ENCODE results near the gene CHKA. TPM values are rescaled to one million over a fixed set of nuclear protein-coding genes. Genes with fewer than 3 reads are reported as not detected.

Gene CHKA
- total and polyA plus RNA-seq, 9 of the 15 experiments (the other 6 are each of a cell fraction or from before 2014, with no cell fraction given): 3.6 to 37.0 (median 30.2) TPM

DNA sequence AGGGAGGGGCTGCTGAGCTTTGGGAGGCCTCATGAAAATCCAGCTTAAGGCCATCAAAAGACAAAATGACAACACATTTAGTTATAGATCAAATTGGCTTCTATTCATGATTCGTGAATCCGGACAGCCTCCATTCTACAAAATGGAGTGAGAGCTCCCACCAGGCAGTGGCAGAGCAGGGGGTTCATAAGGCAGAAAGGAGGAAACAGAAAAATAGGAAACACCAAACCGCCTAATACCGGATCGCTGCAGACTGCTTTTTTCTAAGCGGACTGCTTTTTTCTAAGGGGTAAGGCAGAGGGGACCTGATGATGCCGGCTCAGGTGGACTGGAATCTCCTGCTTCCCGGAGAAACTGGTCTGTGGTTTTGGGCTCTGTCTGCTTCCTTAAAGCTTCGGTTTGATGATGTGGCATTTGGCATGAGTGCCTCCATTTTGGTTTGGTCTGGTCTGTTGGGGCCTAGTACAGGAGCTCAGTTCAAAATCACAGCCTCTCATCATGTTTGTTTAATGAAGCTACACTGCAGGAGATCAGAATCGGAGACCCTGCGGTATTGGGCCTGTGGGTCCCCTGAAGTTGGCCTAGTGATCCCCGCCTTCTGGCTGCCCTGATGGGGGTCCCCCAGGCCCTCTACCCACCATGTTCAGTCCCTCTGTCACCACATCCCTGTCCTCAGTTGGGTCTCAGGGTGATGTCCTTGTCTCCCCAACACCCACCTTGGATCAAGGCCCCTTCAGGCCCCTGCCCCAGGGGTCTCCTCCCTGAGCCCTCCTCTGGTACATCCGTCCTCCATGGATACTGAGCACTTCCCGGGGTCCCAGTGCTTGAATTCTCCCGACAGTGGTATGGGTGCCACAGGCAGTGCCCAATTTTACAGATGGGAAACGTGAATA is 109.9 kb downstream of the CHKA start (continued):
- TF ChIP-seq HOMEZ (CRISPR knock-in tag; IDR thresholded peaks at IDR 0.05) (no peak), SRSF9 (IDR thresholded peaks at IDR 0.05; ENCODE audit: borderline replicate concordance, low read depth, low read length) (no peak), ZNF76 (CRISPR knock-in tag; IDR thresholded peaks at IDR 0.05; ENCODE audit: borderline replicate concordance) (0 out of 2 replicates have a peak, but pooled peaks have one; percentile 24), ZNF282 (CRISPR knock-in tag; IDR thresholded peaks at IDR 0.05) (no peak), NRF1 (conservative IDR thresholded peaks at IDR 0.05 in 1 of 2, IDR thresholded peaks at IDR 0.05 in 1 of 2) (no peak), SAFB2 (IDR thresholded peaks at IDR 0.05; ENCODE audit: borderline replicate concordance, low read depth, low read length, severe bottlenecking) (no peak), ZC3H4 (CRISPR knock-in tag; IDR thresholded peaks at IDR 0.05; ENCODE audit: borderline replicate concordance) (no peak), ZNF232 (CRISPR knock-in tag; IDR thresholded peaks at IDR 0.05) (no peak), NFRKB (IDR thresholded peaks at IDR 0.05; ENCODE audit: low read depth) (no peak), FOXA1 (IDR thresholded peaks at IDR 0.05; ENCODE audit: borderline replicate concordance) (no peak), ADNP (tag; IDR thresholded peaks at IDR 0.05) (no peak), PCBP1 (IDR thresholded peaks at IDR 0.05; ENCODE audit: low read depth, low read length, poor library complexity, severe bottlenecking) (no peak), TSHZ1 (CRISPR knock-in tag; IDR thresholded peaks at IDR 0.05) (0 out of 2 replicates have a peak, but pooled peaks have one; percentile 45), TAL1 (IDR thresholded peaks at IDR 0.05) (no peak), RUNX1 (IDR thresholded peaks at IDR 0.05; ENCODE audit: low read depth) (no peak), RFX7 (CRISPR knock-in tag; IDR thresholded peaks at IDR 0.05) (no peak), NFXL1 (CRISPR knock-in tag; IDR thresholded peaks at IDR 0.05) (0 out of 2 replicates have a peak, but pooled peaks have one; percentile 59), ZNF174 (CRISPR knock-in tag; IDR thresholded peaks at IDR 0.05) (no peak), NR4A1 (CRISPR knock-in tag; IDR thresholded peaks at IDR 0.05) (no peak), NR4A1 (tag; IDR thresholded peaks at IDR 0.05) (peak; percentile 91)
- TF ChIP-seq, protein P1, sequence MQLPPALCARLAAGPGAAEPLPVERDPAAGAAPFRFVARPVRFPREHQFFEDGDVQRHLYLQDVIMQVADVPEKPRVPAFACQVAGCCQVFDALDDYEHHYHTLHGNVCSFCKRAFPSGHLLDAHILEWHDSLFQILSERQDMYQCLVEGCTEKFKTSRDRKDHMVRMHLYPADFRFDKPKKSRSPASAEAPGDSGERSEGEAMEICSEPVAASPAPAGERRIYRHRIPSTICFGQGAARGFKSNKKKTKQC (CRISPR knock-in tag; IDR thresholded peaks at IDR 0.05): no peak
- TF ChIP-seq, protein P2, sequence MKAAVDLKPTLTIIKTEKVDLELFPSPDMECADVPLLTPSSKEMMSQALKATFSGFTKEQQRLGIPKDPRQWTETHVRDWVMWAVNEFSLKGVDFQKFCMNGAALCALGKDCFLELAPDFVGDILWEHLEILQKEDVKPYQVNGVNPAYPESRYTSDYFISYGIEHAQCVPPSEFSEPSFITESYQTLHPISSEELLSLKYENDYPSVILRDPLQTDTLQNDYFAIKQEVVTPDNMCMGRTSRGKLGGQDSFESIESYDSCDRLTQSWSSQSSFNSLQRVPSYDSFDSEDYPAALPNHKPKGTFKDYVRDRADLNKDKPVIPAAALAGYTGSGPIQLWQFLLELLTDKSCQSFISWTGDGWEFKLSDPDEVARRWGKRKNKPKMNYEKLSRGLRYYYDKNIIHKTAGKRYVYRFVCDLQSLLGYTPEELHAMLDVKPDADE (conservative IDR thresholded peaks at IDR 0.05; ENCODE audit: control insufficient read depth, low read depth, low read length): no peak
